Ovary (tissue), 9 donors: ENCODE results near the gene CSNK1G2. TPM values are rescaled to one million over a fixed set of nuclear protein-coding genes. Genes with fewer than 3 reads are reported as not detected.

Experiments used
- DNase-seq, 5 donors: peaks; one replicate each; pipeline ENCODE4 v3.0.0-alpha.2; 2019 to 2020
- H3K27ac ChIP-seq, 2 donors: fragments of 200-600 bp; one replicate each; pipeline versions ENCODE4 v1.5.1 to v1.8.0; 2019 to 2022
- H3K27me3 ChIP-seq: fragments of 200-600 bp; one replicate; pipeline ENCODE4 v1.8.0; 2022
- H3K36me3 ChIP-seq: fragments of 200-600 bp; sonication (generic); one replicate; pipeline ENCODE4 v1.5.1; 2019
- H3K4me1 ChIP-seq: one replicate; pipeline ENCODE4 v1.8.1; 2013; ENCODE audit warnings: mild to moderate bottlenecking, moderate library complexity; ENCODE audit not compliant: insufficient read depth
- H3K4me3 ChIP-seq: fragments of 200-600 bp; sonication (generic); one replicate; pipeline ENCODE4 v1.5.1; 2017
- H3K9me3 ChIP-seq, 2 donors: fragments of 200-600 bp in 1 of 2; sonication (generic) in 1 of 2; one replicate each; pipeline versions ENCODE4 v1.5.1 to v1.8.1; 2013 to 2019; ENCODE audit warnings: mild to moderate bottlenecking in 1 of 2, moderate library complexity in 1 of 2
- EP300 ChIP-seq: sonication (generic); formaldehyde crosslinking; IDR thresholded peaks from one replicate; pipeline ENCODE4 v1.6.1; 2017; ENCODE audit warnings: antibody characterized with exemption
- POLR2A ChIP-seq: fragments of 450-650 bp; IDR thresholded peaks from one replicate; pipeline ENCODE4 v1.6.1; 2017; ENCODE audit warnings: antibody characterized with exemption, mild to moderate bottlenecking, moderate library complexity
- WGBS, 3 donors: extraction: QIAGEN DNeasy Blood & Tissue Kit in 1 of 3; methylation state at CpG; one replicate each; pipeline versions ENCODE4 v1.1.5 to v1.1.7; 2013 to 2017; 5-methylcytosine and 5-hydroxymethylcytosine counted together
- intact Hi-C, 4 donors: fragments of 100-400 bp; cut with DNase I; formaldehyde crosslinking; loops; one replicate each; pipeline versions ENCODE4 v1.11.0 to v1.15.1; 2022 to 2023
- polyA plus RNA-seq, 2 donors: library from polyadenylated mRNA; stranded (reverse); fragments of 200-250 nt in 1 of 2; fragments of 350-450 nt in 1 of 2; fragmentation: Illumina TruSeq in 1 of 2; extraction: RNeasy Lipid Tissue Mini Kit (QIAGEN cat#74804) in 1 of 2; gene quantifications; one replicate each; pipeline ENCODE4 v1.2.3, GENCODE V29; 2013 to 2014
- total RNA-seq, 7 donors: library from RNA; depleted of rRNA in 2 of 7; stranded (reverse); fragments of >200 nt in 2 of 7; fragmentation: NEBNext Ultra II Directional in 3 of 7; extraction: Animal tissue kit (Norgen Biotek cat#: 25700) in 3 of 7; gene quantifications; one replicate each; pipeline versions ENCODE4 v1.1.0 to v1.2.4, GENCODE V29; 2016 to 2023
- TF ChIP-seq, protein P1 (sequence below), 3 donors: fragments of 450-650 bp in 2 of 3; fragments of 200-600 bp in 1 of 3; IDR thresholded peaks; one replicate each; pipeline versions ENCODE4 v1.5.1 to v1.8.0; 2016 to 2022; ENCODE audit warnings: antibody characterized with exemption in 3 of 3, mild to moderate bottlenecking in 1 of 3
- donor health status: DM: no; HTN: no; CAD: no; lungs with moderate emphysema.
- donor health status: DM: no; HTN: no; CAD: no.
- donor health status: Bipolar disorder and iron deficiency.
- donor health status: DM: yes; HTN: yes; CAD: no.
- donor health status: DM: no; HTN: no; CAD: no.
- donor health status: DM: yes; HTN: yes; CAD: no.

CSNK1G2 gene
- total and polyA plus RNA-seq, 9 donors = 5.9 to 65.4 (median 50.3) TPM

DNA sequence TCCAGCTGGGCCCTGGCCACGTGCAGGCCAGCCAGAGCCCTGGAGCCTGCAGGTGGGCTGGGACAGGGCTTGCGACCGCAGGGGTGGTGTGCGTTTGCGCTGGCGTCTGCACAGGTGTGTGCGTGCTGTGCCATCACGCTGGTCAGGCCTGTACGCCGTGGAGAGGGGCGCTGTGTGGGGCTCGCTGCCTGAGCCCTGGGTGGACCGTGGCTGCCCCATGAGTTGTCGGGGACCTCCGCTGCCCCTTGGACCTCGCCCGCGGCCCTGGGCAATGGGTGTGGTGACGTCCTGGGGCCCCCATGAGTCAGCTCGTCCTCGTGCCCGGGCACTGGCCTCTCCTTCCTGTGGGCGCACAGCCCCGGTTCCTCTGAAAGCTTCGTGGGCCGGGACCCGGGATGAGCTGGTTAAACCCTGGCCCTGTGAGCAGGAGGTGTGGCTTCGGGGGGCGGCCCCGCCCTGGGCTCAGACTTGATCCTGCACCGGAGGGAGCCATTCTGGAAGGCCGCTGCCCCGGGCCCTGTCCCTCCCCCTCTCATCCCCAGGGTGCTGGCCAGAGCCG lies 6.8 kb downstream of the CSNK1G2 start:
- no peak overlapping the region for H3K27ac ChIP-seq
- TF ChIP-seq EP300 = no peak
- no peak for TF ChIP-seq POLR2A
- TF ChIP-seq, protein P1, sequence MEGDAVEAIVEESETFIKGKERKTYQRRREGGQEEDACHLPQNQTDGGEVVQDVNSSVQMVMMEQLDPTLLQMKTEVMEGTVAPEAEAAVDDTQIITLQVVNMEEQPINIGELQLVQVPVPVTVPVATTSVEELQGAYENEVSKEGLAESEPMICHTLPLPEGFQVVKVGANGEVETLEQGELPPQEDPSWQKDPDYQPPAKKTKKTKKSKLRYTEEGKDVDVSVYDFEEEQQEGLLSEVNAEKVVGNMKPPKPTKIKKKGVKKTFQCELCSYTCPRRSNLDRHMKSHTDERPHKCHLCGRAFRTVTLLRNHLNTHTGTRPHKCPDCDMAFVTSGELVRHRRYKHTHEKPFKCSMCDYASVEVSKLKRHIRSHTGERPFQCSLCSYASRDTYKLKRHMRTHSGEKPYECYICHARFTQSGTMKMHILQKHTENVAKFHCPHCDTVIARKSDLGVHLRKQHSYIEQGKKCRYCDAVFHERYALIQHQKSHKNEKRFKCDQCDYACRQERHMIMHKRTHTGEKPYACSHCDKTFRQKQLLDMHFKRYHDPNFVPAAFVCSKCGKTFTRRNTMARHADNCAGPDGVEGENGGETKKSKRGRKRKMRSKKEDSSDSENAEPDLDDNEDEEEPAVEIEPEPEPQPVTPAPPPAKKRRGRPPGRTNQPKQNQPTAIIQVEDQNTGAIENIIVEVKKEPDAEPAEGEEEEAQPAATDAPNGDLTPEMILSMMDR (IDR thresholded peaks at IDR 0.05) = no peak
- no peak overlapping the region for H3K4me3 ChIP-seq
- DNase-seq = peak in 1 of 5 donors; percentile 9
- no peaks in the 10 kb centered on the region for H3K36me3 ChIP-seq
- H3K27me3 ChIP-seq = no peaks in the 10 kb centered on the region
- intact Hi-C loops = no loop called here
- peaks cover 10% of the 10 kb centered on the region for H3K4me1 ChIP-seq
- H3K9me3 ChIP-seq = no peaks in the 10 kb centered on the region
- 88 to 90% (median 88%) methylated on average over 30 to 34 of the region's 34 CpGs for WGBS, 3 donors

DNA sequence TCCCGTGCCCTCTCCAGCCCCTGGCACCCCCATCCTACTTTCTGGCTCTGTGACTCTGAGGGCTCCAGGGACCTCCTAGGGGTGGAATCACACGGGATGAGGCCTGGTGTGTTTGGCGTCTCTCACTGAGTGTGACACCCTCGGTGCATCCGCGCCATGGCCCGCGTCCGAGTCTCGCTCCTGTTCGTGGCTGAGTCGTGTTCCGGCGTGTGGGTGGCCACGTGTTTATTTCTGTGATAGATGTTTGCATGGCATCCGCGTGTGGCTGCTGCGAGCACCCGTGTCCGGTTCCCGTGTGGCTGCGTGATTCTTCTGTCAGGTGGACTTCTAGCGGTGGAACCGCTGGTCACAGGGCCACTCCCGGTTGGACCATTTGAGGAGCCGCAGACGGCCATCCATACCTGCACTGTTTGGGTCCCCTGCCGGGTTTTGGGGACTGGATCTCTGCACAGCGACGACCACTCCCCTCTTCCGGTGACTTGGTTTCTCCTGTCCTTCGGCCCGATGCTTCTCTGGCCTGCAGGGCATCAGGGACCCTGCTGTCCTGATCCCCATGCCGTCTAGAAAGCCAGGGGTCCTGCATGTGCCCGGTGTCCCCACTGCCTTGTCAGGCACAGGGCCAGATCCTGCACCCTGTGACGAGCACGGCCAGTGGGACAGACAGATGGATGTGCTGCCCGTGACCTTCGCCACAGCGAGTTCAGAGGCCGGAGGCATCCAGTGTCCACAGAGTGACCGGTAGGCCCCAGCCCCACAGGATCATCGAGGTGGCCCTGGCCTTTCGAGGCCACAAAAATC lies 8.5 kb downstream of the CSNK1G2 start:
- Histone ChIP-seq H3K4me1 (peaks cover 1% of the 10 kb centered on the region), H3K27me3 (no peaks in the 10 kb centered on the region), H3K36me3 (no peaks in the 10 kb centered on the region), H3K4me3 (no peak overlapping the region), H3K9me3 (no peaks in the 10 kb centered on the region), H3K27ac (no peak overlapping the region)
- intact Hi-C loops = loop anchor here in 1 of 4 donors (5.0 kb wide), 1 partner anchor 272 kb away; no protein-coding TSS in a partner anchor
- 92 to 94% (median 93%) methylated on average over 44 of the region's 44 CpGs for WGBS, 3 donors
- DNase-seq = no peak
- TF ChIP-seq, protein P1 (IDR thresholded peaks at IDR 0.05) = no peak
- no peak for TF ChIP-seq POLR2A
- TF ChIP-seq EP300 = no peak

DNA sequence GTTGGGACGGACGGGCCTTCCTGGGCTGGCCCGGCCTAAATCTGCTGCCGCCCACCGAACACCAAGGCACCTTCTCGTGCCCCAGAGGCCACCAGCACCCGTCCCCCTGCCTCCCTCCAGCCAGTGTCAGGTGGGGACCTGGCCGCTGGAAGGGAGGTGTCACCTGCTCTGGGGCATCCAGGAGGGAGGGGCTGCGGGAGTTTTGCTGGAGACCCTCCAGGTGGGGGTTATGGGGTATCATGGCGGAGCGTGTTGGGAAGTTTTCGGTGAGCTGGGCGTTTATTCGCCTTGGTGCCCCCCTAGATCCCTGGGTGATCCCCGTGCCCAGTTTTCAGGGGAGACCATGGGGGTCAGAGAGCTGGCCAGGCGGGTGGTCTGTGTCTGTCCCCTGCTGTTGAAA lies 9.7 kb downstream of the CSNK1G2 start:
- WGBS, 3 donors = 95 to 98% (median 96%) methylated on average over 16 of the region's 16 CpGs
- TF ChIP-seq POLR2A (no peak), EP300 (no peak)
- TF ChIP-seq, protein P1 (IDR thresholded peaks at IDR 0.05) = no peak

DNA sequence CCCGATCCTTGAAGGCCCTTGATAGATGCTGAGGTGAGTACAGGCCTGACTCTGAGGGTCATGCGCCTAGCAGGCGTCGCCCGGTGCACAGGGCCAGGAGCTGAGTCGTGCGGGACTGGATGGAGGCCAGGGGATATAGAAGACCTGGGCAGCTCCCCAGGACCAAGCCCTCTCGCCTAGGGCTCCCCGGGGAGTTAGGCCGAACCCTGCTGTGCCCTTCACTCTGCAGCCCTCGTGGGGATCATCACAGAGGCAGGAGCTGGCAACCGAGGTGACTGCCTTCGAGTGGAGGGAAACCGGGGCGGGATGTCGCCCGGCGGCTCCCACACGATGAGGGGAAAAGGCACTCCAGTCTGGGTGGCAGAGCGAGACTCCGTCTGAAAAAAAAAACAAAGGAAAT lies 11.7 kb downstream of the CSNK1G2 start:
- no peak overlapping the region for H3K27ac ChIP-seq
- H3K4me1 ChIP-seq = peaks cover 4% of the 10 kb centered on the region
- no peak for DNase-seq
- no peaks in the 10 kb centered on the region for H3K27me3 ChIP-seq
- H3K9me3 ChIP-seq = no peaks in the 10 kb centered on the region
- no peaks in the 10 kb centered on the region for H3K36me3 ChIP-seq
- no peak overlapping the region for H3K4me3 ChIP-seq
- TF ChIP-seq POLR2A (no peak), EP300 (no peak)
- TF ChIP-seq, protein P1 (IDR thresholded peaks at IDR 0.05) = no peak
- WGBS, 3 donors = 75 to 83% (median 78%) methylated on average over 21 of the region's 21 CpGs
- intact Hi-C loops = loop anchor here in 1 of 4 donors (5.0 kb wide), 1 partner anchor 275 kb away; no protein-coding TSS in a partner anchor

More for the DNA sequence above, 9.7 kb downstream of the CSNK1G2 start:
- intact Hi-C loops = loop anchor here in 1 of 4 donors (5.0 kb wide), 1 partner anchor 273 kb away; no protein-coding TSS in a partner anchor
- H3K36me3 ChIP-seq = no peaks in the 10 kb centered on the region
- H3K4me3 ChIP-seq = no peak overlapping the region
- H3K9me3 ChIP-seq = no peaks in the 10 kb centered on the region
- H3K4me1 ChIP-seq = peaks cover 2% of the 10 kb centered on the region
- DNase-seq = no peak
- no peaks in the 10 kb centered on the region for H3K27me3 ChIP-seq
- no peak overlapping the region for H3K27ac ChIP-seq
